Hematopoietic multipotent progenitor cell treated with erythropoietin and hydrocortisone succinate and interleukin-3 and kit ligand, for 4 days (in vitro differentiated cells): ENCODE results near the gene SORT1.
"Not testable (repeated sequence)": the region's sequence is repeated elsewhere in the genome, so short reads cannot be mapped to it uniquely, and the experiment has no call there.

Source experiments
- DNase-seq: peaks from one replicate; pipeline ENCODE4 v3.0.0-alpha.2; 2015

SORT1 gene

DNA sequence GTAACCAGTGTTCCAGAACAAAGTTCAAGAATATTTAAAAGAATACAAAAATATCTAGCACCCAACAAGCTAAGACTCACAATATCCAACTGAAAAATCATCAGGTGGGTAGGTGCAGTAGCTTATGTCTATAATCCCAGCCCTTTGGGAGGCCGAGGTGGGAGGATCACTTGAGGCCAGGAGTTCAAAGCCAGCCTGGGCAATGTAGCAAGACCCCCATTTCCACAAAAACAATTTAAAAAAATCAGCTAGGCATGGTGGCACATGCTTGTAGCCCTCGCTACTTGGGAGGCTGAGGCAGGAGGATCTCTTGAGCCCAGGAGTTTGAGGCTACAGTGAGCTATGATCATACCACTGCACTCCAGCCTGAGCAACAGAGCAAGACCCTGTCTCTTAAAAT is 24.0 kb downstream of the SORT1 start:
- not testable (repeated sequence) for DNase-seq

DNA sequence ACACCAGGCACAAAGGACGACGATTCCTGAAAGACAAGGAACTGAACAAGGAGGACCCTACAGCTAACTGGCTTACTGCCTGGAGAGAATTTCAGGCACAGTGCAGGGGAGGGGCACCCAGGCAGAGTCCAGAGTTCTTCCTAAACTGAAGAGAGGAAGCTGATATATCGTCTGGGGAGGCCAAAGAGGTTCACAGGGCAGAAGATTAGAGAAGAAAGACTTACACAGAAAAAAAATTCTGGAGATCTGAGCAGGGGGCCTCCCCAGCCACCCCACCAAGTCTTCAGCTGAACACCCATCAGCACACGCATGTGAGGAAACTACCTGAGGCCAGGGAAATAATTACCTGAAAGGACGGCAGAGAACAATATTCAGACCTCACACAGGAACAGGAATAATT is 24.6 kb downstream of the SORT1 start:
- DNase-seq, result no peak

DNA sequence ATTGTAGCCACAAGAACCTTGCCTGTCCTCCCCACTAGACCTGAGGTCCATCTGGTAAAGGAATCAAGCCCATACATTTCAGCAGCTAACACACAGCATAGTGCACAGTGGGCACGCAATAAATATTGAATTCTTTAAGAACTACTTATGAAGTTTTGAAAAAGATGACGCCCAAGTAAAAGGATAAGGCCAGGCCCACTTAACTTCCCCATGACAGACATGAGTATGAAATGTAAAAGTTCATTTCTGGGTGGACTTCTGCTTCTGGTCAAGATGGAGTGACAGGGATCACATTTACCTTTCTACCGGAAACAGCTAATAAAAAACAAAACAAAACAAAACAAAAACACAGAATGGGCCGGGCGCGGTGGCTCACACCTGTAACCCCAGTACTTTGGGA is 25.4 kb downstream of the SORT1 start:
- DNase-seq, result no peak

DNA sequence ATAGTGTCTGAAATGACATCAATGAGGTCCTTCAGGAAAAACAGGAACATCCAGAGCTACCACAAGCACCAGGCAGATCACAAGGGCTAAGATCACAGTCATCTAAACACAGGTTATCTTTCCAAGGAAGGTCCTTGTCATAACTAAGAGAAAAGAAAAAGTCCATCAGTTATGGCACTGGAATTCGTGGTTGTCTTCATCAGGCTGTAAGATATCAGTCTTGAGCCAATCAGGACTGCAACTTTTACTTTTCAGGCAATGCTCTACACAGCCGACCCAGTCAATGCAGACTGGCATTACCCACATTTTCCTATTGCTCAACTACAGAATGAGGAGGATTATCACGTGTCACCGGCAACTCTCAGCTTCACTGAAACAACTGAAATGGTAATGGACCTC is 26.4 kb downstream of the SORT1 start:
- DNase-seq, result peak; percentile 49

DNA sequence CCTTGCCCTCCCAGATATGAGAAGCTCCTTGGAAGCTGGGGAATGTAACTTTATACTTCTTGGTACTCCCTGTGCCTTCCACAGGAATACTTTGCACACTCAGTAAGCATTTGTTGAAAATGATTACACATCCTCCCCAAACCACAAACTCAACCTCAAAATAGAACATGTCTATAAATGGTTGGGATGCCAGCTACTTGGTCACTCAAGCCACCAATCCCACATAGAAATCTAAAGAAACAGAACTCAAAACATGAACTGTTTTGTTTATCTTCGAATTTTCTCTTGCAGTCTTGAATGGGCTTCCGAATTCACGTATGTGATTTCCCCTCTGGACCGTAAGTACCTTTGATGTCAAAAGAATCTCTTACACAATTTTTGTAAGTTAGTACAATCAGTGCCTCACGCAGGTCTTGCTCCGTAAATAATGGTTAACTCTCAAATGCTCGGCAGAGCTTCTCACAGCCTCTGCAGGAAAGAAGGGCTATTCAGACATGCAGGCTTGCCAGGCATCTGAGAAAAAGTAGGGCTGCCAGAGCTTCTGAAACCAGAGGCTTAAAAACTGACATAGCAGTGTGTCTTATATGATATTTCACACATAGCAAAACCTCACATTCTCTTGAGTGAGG is 26.9 kb downstream of the SORT1 start:
- DNase-seq, result peak; percentile 66

DNA sequence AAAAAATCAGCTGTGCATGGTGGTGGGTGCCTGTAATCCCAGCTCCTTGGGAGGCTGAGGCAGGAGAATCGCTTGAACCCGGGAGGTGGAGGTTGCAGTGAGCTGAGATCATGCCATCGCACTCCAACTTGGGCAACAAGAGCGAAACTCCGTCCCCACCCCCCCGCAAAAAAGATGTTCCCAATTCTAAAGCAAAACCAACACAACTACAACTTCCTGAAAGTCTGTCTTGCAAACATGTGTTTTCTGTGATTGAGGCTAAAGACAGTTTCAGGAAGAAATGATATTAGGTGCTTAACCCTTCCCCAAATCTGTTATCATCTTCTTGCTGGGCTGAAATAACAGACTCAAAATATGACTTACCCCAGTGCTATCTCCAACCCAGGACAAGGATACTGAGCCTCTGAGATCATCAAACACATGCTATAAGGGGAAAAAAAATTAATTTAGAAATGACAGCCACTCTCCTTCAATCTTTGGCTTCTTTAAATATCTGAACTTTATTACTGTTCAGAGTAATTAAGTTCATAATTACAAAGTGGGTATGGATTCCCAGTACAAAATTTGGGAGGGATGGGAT is 28.5 kb downstream of the SORT1 start:
- DNase-seq, result peak; percentile 36

DNA sequence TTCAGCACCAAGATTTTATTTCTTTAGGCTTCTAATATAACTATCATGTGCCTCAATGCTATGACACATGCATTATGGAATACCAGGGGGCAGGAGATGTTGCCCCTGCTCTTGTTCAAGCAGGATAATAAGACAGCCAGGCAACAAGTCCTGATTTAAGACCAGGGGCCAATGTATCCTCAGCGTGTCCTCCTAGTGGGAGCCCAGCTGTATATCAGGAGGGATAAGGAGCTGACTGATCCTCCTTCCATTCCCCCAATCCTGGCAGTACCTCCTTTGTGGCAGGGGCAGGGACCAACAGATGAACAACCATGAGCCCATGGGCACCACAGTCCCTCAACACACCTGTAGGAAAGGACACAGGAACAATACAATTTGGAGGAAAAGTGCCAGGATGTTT is 29.3 kb downstream of the SORT1 start:
- DNase-seq, result no peak

DNA sequence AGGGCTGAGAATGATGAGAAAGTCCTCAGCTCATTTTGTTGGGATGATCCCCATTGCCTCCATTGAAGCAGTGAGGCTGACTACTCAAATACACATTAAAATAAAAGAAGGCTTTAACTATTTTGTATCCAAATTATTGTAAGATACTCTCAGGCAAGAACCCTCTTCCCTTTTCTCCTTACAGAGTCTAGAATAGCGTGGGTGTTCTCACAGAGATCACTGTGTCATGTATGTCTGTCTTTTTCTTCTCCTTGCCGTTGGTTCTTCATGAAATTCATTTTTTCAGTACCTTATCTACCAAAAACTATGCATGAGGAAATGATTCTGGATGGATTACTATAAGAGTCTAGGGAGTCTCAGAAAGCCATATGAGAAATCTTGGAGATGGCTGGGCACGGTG is 30.1 kb downstream of the SORT1 start:
- DNase-seq, result no peak

DNA sequence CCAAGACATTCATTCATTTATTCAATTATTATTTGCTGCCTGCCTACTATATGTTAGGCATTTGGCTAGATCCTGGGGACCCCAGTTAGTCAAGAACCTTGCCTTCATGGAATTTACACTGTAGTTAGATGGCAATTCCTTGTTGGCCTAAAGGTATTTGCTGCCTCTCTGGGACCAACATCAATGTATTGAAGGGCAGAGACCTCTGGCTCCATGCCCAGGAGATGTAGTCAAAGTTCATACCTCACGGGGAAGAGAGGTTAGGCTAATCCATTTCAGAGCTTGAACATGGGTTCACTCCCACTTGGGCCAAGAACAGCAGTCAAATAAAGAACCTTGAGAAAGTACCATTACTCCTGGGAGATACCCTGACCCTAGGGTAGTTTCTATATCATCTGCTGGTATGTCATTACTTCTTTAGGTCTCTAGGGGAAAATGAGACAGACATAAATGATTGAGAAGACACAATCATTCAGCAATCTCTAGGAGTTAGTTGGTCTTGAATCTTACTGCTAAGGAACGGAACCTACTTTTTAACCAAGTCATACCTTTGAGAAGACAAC is 32.0 kb downstream of the SORT1 start:
- DNase-seq, result no peak

DNA sequence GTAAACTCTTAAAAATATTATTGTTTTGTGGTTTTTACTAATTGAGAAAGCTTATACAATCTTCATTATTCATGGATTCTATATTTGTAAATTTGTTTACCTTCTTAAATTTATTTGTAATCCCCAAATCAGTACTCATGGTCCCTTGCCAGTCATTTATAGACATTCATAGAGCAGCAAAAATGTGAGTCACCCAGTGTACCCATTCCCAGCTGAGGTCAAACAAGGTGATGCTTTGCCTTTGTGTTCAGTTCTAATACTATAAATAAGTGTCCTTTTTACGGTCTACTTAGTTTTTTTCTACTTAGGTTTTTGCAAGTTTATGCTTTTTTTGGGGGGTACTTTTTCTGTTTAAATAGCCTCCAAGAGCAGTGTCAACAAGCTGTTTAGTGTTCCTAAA is 36.1 kb downstream of the SORT1 start:
- no peak for DNase-seq

DNA sequence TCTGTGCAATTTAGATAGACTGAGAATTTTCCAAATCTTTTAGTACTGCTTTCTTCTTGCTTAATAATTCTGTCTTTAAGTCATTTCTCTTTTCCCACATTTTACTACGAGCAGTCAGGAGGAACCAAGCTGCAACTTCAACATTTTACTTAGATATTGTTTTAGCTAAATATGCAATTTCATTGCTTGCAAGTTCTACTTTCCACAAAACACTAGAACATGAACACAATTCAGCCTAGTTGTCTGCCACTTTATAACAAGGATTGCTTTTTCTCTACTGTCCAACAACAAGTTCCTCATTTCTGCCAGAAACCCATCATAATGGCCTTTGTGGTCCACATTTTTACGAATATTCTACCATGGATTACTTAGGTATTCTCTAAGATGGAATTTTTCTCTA is 36.6 kb downstream of the SORT1 start:
- DNase-seq, result no peak

DNA sequence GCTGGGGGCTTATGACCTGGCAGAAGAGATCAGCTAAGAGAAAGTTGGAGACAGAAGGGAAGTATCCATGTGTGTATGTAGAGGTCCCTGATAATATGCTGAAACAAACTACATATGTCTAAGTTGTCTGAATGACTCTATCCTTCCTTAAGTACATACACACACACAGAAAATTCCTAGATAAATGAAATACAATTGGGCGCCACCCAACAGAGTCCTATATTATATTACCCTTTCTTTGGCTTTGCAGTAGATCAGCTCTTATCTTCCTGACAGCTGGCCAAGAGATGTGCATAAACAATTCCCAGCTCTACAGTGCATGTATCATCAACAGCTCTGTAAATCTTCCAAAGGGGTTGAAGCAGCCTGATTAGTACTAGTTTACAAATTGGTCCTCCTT is 40.1 kb downstream of the SORT1 start:
- DNase-seq, result no peak

DNA sequence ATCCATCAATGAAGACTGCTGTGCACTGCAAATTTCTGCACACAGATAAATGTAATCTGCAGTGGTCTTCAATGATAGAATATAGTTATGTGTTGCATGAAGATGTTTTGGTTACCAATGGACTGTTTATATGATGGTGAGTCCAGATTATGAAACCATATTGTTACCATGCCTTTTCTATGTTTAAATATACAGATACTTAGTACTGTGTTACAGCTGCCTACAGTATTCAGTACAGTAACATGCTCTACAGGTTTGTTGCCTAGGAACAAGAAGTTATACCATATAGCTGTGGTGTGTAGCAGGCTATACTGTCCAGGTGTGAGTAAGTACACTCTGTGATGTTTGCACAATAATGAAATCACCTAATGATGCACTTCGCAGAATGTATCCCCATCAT is 40.8 kb downstream of the SORT1 start:
- no peak for DNase-seq

DNA sequence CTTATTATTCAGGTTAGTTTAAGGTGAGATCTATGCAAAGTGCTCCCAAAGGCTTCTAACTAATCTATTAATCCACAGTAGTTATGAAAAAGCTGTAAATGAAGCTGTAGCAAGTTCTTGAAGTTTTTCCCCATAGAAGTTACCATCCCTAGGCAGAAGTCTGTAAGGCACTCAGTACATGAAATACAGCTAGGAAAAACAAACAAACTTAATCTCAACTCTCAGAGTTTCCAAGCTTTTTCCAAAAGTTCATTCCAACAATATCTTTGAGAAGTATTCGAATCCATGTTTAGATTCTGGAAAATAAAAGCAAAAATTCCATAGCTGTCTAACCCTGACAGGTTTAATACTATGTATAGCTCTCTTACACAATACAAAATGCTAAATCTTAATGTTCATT is 41.2 kb downstream of the SORT1 start:
- DNase-seq, result no peak

DNA sequence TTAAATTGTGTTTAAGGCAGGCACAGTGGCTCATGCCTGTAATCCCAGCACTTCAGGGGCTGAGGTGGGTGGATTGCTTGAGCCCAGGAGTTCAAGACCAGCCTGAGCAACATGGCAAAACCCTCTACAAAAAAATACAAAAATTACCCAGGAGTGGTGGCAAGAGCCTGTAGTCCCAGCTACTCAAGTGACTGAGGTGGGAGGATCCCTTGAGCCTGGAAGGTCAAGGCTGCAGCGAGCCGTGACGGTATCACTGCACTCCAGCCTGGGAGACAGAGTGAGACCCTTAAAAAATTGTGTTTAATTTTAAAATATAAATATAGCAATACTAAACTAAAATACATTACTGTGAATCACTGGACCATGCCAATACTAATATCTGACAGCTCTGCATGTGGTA is 42.8 kb downstream of the SORT1 start:
- no peak for DNase-seq

DNA sequence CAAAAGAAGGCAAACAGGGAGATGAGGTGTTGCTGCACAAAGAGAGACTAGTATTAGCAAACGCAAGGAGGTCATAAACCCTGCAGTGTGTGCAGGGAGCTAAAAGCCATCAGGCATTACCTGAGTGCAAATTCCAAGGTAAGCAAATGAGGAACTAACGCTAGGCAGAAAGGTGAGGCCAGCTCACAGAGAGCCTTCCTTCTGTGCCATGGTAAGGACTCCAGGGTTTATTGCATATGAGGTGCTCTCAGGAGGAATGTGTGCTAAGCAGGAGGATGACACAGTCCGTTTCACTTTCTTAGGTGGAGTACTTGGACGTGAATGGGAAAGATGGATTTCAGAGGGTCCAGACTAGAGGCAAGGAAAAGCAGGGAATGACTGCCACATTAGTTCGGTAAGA is 46.3 kb downstream of the SORT1 start:
- DNase-seq, result no peak

DNA sequence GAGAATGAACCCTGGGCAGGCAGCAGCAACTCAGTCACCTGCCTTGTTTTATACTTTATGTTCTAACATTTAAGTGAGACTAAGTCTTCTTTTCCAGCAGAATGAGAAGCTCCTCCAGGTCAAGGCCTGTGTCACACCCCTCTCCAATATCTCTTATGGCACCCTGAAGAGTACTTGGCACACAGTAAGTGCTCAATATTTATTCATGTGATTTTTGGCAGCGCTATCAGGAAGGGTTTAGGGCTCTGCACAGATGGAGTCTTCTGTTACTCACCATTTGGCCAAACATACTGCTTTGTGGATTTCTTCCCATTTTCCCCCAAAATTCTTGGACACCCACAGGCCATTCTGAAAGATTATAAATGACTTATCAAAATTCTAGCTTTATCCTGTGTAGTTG is 47.1 kb downstream of the SORT1 start:
- DNase-seq, result no peak

DNA sequence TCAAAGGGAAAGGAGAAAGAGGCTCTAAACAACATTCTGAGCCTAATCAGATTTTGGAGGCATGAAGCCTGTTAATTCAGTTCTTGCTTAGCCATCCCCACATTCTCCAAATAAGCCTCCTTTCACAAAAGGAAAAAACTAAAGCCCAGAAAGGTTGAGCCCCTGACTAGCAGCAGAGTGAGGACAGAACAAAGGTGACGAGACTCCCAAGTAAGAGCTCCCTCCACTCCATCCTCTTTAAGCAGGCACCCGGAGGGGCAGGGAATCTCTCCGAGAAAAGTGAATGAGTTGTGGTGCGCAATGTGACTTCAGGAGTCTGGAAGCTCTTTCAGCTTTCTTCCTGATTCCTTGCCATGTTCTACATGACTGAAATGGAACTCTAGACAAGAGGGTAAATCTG is 47.5 kb downstream of the SORT1 start:
- no peak for DNase-seq

DNA sequence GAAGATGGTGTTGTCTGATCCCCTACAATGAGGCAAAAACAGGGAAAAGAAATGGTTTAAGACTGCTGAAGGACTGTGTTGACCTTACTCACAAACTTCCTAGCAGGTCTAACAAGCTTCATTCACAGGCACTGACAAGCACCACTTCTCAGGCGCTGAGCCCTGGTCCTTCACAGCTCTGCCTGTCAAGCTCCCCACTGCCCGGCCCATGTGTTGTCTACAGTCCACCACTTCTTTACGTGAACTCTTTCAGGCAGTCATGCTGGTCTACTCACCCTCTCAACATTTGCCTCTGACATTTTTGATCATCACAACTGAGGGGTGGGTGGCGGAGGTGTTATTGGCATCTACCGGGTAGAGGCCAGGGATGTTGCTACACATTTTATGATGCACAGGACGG is 50.2 kb downstream of the SORT1 start:
- no peak for DNase-seq

DNA sequence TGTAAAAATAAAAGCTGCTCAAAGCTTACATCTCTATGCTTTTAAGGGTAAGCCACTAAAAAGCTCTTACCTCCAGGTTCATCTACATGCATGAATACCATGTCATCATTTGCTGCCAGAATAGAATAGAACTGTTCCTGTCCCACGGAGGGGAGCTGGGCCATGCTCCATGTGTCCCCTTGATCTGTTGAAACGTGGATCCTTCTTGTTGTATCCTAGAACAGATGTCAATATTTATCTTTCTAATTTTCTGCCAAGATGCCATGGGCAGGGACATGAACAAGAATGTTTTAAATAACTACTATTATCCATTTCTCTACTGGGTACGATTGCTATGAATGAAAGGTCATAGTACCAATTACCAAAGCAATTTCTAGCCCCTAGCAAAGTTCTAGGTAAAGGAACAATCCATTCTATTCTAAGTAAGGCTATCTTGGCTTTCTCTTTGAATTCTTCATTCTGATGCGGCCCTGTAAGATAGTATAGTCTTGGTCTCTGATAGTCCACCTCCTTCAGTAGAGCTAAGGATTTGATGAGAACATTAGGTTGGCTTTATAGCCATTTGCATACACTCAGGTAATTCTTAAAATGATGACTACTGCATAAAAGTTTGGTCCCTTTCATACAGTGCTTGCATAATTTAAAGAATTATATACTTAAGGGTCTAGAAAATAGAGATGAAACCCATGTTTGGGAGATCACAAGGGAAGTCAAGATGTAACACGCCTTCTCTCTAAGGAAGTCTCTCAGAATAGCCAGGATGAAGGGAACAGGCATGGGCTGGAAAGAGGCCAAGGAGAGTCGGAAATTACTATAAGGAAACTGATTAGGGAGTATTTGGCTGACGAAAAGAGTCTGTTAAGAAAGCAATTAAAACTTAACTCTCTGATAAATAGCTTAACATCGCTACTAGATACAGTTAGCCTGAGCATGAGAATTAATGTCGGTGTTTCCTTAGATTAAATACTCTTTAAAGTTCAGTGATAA is 55.5 kb downstream of the SORT1 start:
- no peak for DNase-seq

DNA sequence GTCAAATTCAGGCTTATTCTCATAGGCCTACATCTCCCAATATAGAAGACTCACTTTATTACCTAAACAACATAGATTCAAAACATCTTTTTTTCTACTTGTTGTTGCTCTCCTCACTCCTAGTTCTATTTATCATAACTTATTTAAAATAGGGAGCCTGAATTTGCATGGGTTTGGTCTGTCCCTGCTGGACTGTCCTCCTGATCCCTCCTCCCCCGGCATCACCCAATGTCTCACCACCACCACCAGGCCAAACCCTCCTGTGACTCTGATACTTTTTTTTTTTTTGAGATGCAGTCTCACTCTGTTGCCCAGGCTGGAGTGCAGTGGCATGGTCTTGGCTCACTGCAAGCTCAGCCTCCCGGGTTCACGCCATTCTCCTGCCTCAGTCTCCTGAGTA is 59.1 kb downstream of the SORT1 start:
- DNase-seq, result no peak

DNA sequence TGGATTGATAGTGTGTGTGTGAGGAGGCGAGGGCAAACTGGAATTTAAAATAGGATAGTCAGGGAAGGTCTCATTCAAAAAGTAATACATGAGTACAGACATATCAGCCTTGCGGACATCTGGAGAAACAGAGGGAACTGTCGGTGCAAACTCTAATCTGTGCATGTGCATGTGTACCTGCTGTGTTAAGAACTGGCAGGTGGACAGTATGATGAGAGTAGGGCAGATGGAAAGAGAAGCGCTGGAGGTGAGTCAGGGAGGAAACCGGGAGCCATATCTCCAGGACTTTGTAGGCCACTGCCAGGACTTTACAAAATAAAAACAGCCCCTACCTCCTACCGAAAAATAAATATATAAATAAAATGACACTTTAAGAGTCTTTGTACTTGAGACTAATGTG is 59.6 kb downstream of the SORT1 start:
- no peak for DNase-seq

DNA sequence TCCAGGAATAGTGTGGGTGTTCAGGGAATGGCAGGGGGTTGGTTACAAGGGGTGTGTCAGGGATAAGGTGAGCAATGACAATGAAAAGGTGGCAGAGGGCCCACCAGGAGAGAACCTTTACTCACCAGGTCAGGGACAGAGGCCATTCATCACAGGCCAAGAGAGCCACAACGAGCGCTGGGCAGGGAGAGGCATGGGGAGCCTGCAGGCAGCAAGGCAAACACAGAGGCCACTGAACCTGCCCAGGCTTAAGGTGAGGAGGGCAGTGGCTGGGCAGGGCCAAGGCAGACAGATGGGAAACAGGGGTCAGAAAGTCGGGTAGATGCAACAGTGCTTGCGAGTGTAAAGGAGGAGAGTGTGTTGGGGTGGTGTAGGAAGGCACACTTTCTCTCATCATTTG is 62.6 kb downstream of the SORT1 start:
- no peak for DNase-seq

DNA sequence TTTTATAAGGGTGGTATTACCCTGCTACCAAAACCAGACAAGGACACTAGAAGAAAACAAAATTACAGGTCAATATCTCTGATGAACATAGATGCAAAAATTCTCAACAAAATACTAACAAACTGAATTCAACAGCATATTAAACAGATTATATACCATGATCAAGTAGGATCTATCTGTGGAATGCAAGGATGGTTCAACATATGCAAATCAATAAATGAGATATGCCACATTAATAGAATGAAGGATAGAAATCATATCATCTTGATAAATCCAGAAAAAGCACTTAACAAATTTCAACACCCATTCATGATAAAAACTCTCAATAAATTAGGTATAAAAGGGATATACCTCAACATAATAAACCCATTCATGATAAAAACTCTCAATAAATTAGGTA is 66.6 kb downstream of the SORT1 start:
- DNase-seq, result no peak
